Peyer's patch (tissue), 4 donors: Measurements from ENCODE around the gene GPS1.

Experiments
- POLR2A ChIP-seq, 2 donors: fragments of 450-650 bp; IDR thresholded peaks; one replicate each; pipeline ENCODE4 v1.5.1; 2017; ENCODE audit warnings: antibody characterized with exemption in 2 of 2, mild to moderate bottlenecking in 2 of 2, moderate library complexity in 2 of 2
- TF ChIP-seq, protein P1 (sequence below), 6 experiments: fragments of 450-650 bp in 4 of 6; fragments of 200-600 bp in 2 of 6; sonication (generic) in 1 of 6; IDR thresholded peaks; one replicate each; pipeline ENCODE4 v1.5.1; 2017 to 2019; ENCODE audit warnings: antibody characterized with exemption in 6 of 6, mild to moderate bottlenecking in 3 of 6, moderate library complexity in 1 of 6

DNA sequence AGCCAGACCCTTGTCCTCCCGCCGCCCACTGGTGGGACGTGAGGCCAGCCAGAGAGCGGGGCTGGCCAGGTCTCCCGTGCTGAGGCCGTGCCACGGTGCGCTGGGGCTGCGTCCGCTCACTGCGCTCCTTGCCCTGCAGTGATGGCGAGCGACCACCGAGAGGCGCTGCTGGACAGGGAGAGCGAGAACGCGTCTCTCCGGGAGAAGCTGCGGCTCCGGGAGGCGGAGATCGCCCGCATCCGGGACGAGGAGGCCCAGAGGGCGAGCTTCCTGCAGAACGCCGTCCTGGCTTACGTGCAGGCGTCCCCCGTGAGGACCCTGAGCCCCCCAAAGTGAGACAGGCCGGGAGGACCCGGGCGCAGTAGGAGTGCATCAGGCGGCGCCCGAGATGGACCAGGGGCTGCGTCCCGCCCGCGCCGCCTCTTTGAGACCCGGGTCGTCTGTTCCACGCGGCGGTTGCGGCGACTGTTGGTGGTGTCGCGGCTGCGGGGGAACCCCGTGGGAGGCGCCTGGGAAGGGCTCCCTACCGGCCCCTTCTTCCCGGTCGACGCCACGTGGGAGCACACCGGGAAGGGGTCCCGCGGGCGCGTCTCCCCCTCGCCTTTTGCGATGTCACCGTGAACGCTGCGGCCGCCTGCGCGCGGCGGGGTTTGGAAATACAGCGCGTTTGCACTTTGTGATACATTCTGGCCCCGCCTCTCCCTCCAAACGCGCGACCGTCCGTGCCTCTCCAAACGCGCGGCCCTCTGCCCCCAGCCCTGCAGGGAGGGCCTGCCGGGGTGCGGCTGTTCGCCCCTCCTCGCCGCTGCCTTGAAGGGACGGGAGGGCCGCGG lies 21.0 kb upstream of the GPS1 start:
- TF ChIP-seq, protein P1, sequence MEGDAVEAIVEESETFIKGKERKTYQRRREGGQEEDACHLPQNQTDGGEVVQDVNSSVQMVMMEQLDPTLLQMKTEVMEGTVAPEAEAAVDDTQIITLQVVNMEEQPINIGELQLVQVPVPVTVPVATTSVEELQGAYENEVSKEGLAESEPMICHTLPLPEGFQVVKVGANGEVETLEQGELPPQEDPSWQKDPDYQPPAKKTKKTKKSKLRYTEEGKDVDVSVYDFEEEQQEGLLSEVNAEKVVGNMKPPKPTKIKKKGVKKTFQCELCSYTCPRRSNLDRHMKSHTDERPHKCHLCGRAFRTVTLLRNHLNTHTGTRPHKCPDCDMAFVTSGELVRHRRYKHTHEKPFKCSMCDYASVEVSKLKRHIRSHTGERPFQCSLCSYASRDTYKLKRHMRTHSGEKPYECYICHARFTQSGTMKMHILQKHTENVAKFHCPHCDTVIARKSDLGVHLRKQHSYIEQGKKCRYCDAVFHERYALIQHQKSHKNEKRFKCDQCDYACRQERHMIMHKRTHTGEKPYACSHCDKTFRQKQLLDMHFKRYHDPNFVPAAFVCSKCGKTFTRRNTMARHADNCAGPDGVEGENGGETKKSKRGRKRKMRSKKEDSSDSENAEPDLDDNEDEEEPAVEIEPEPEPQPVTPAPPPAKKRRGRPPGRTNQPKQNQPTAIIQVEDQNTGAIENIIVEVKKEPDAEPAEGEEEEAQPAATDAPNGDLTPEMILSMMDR (IDR thresholded peaks at IDR 0.05) = peak; percentile 93 to 99 (median 97)
- no peak for TF ChIP-seq POLR2A (IDR thresholded peaks at IDR 0.05)
